ENCODE results near the gene SPACA4.

DNA sequence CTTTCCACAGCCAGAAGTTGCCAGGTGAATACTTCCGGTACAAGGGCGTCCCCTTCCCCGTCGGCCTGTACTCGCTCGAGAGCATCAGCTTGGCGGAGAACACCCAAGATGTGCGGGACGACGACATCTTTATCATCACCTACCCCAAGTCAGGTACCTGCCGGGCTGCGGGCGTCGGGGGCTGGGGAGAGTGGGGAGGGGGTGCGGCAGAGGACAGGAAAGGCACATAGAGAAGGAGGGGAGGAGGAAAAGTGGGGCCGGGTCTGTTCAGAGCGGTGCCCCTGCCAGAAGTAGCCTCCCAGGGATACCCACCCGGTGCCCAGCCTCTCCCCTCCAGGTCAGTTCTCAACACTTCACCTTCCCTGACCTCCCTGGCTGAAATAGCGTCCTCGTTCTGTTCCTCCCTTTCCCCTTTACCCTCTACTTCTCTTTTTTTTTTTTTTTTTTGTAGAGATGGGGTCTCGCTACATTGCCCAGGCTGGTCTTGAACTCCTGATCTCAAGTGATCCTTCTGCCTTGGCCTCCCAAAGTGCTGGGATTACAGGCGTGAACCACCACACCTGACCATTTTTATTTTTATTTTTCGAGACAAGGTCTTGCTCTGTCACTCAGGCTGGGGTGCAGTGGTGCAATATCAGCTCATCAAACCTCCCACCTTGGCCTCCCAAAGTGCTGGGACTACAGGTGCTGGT, 30.5 kb upstream of the SPACA4 start:
- no peak for TF ChIP-seq EZH2phosphoT487 (IDR thresholded peaks at IDR 0.05; ENCODE audit: low read length)
- TF ChIP-seq, protein P1, sequence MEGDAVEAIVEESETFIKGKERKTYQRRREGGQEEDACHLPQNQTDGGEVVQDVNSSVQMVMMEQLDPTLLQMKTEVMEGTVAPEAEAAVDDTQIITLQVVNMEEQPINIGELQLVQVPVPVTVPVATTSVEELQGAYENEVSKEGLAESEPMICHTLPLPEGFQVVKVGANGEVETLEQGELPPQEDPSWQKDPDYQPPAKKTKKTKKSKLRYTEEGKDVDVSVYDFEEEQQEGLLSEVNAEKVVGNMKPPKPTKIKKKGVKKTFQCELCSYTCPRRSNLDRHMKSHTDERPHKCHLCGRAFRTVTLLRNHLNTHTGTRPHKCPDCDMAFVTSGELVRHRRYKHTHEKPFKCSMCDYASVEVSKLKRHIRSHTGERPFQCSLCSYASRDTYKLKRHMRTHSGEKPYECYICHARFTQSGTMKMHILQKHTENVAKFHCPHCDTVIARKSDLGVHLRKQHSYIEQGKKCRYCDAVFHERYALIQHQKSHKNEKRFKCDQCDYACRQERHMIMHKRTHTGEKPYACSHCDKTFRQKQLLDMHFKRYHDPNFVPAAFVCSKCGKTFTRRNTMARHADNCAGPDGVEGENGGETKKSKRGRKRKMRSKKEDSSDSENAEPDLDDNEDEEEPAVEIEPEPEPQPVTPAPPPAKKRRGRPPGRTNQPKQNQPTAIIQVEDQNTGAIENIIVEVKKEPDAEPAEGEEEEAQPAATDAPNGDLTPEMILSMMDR (IDR thresholded peaks at IDR 0.05; ENCODE audit: low read length), result no peak

All from MM.1S (cell line).